ENCODE data around the gene HVCN1. TPM values are rescaled to one million over a fixed set of nuclear protein-coding genes. Genes with fewer than 3 reads are reported as not detected.
A peak's percentile ranks its signal among the peaks of the same experiment; 100 is the strongest.

HVCN1 gene
- total RNA-seq, 2 experiments from 2014 or later = 3.9 to 4.1 TPM

DNA sequence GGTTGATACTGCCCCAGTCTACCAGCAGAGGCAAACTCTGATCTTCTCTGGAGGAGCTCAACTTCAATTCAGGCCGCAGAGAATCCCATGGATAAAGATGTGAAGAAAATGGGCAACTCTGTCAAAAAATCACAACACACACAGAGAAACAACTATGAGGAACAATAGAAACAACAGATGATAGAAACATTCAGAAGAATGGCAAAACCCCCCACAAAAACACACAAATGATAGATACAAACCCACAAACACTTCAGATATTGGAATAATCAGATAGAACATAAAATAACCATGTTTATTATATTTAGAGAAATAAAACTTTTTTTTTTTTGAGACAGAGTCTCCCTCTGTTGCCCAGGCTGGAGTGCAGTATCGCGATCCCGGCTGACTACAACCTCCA, 20.0 kb upstream of the HVCN1 start:
- POLR2A ChIA-PET = interaction anchor here (0.7 kb wide), 2 partner anchors 19 to 1691 kb away, joined by 3 read pairs; no protein-coding TSS in a partner anchor
- TF ChIP-seq, protein P1, sequence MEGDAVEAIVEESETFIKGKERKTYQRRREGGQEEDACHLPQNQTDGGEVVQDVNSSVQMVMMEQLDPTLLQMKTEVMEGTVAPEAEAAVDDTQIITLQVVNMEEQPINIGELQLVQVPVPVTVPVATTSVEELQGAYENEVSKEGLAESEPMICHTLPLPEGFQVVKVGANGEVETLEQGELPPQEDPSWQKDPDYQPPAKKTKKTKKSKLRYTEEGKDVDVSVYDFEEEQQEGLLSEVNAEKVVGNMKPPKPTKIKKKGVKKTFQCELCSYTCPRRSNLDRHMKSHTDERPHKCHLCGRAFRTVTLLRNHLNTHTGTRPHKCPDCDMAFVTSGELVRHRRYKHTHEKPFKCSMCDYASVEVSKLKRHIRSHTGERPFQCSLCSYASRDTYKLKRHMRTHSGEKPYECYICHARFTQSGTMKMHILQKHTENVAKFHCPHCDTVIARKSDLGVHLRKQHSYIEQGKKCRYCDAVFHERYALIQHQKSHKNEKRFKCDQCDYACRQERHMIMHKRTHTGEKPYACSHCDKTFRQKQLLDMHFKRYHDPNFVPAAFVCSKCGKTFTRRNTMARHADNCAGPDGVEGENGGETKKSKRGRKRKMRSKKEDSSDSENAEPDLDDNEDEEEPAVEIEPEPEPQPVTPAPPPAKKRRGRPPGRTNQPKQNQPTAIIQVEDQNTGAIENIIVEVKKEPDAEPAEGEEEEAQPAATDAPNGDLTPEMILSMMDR (IDR thresholded peaks at IDR 0.05) = no peak

DNA sequence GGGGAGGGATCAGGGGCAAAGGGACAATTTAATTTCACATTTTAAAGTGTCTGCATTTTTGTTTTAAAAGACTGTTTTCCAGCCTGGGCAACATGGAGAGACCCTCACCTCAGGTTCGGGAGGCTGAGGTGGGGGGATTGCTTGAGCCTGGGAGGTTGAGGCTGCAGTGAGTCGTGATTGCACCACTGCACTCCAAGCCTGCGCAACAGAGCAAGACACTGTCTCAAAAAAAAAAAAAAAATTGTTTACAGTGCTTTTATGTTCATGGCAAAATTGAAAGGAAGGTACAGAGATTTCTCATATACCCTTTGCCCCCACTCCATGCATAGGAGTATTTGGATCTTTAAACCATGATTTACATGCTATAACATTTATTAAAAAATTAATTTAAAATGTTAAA, 16.4 kb upstream of the HVCN1 start:
- Mint-ChIP-seq H3K4me3 (no peak overlapping the region), H3K27me3 (no peaks in the 10 kb centered on the region), H3K36me3 (ENCODE audit: low read depth) (no peaks in the 10 kb centered on the region), H3K27ac (no peak overlapping the region), H3K9me3 (no peaks in the 10 kb centered on the region), H3K4me1 (ENCODE audit: low read depth) (peaks cover 5% of the 10 kb centered on the region)
- H3K27me3 ChIP-seq (ENCODE audit: control insufficient read depth in 1 of 2, insufficient read depth in 2 of 2, low read length in 2 of 2) = no peaks in the 10 kb centered on the region
- DNase-seq (no peak), ATAC-seq (ENCODE audit: poor library complexity) (no peak)
- no peaks in the 10 kb centered on the region for H3K4me1 ChIP-seq (ENCODE audit: insufficient read depth, low read length)
- POLR2A ChIA-PET = interaction anchor here (0.8 to 2.2 kb wide), 4 partner anchors 11 to 237 kb away, joined by 3 to 8 read pairs (median 4); partner anchors contain the start of genes FAM216A and GPN3
- CTCF ChIA-PET = interaction anchor here (1.0 to 1.3 kb wide), 4 partner anchors 26 to 255 kb away, joined by 3 to 4 read pairs (median 3); partner anchors contain the start of gene ARPC3
- no peak overlapping the region for H3K27ac ChIP-seq (ENCODE audit: low read depth in 1 of 2, low read length in 2 of 2)
- no peak overlapping the region for H3K4me3 ChIP-seq (ENCODE audit: low read length)
- TF ChIP-seq, protein P1 (IDR thresholded peaks at IDR 0.05) = no peak
- no peaks in the 10 kb centered on the region for H3K9me3 ChIP-seq (ENCODE audit: control insufficient read depth in 1 of 2, insufficient read depth in 1 of 2, low read length in 2 of 2)
- no peaks in the 10 kb centered on the region for H3K36me3 ChIP-seq (ENCODE audit: insufficient read depth, low read length)
- intact Hi-C loops (cut with DNase I, micrococcal nuclease) = loop anchor here in 1 of 2 experiments (10.0 kb wide), 1 partner anchor 129 kb away; no protein-coding TSS in a partner anchor

More for the DNA sequence above, 20.0 kb upstream of the HVCN1 start:
- no peaks in the 10 kb centered on the region for H3K36me3 ChIP-seq (ENCODE audit: insufficient read depth, low read length)
- peaks cover 5% of the 10 kb centered on the region for H3K4me1 Mint-ChIP-seq (ENCODE audit: low read depth)
- no peak for DNase-seq
- no peaks in the 10 kb centered on the region for H3K27me3 ChIP-seq (ENCODE audit: control insufficient read depth in 1 of 2, insufficient read depth in 2 of 2, low read length in 2 of 2)
- H3K4me1 ChIP-seq (ENCODE audit: insufficient read depth, low read length) = no peaks in the 10 kb centered on the region
- no peak overlapping the region for H3K4me3 Mint-ChIP-seq
- no peaks in the 10 kb centered on the region for H3K9me3 Mint-ChIP-seq
- CTCF ChIA-PET = no interaction called here
- H3K27me3 Mint-ChIP-seq = no peaks in the 10 kb centered on the region
- no peak overlapping the region for H3K27ac Mint-ChIP-seq
- no peaks in the 10 kb centered on the region for H3K36me3 Mint-ChIP-seq (ENCODE audit: low read depth)
- H3K4me3 ChIP-seq (ENCODE audit: low read length) = no peak overlapping the region
- H3K27ac ChIP-seq (ENCODE audit: low read depth in 1 of 2, low read length in 2 of 2) = no peak overlapping the region
- intact Hi-C loops (cut with DNase I, micrococcal nuclease) = loop anchor here in 1 of 2 experiments (10.0 kb wide), 1 partner anchor 126 kb away; no protein-coding TSS in a partner anchor
- ATAC-seq (ENCODE audit: poor library complexity) = no peak
- no peaks in the 10 kb centered on the region for H3K9me3 ChIP-seq (ENCODE audit: control insufficient read depth in 1 of 2, insufficient read depth in 1 of 2, low read length in 2 of 2)

DNA sequence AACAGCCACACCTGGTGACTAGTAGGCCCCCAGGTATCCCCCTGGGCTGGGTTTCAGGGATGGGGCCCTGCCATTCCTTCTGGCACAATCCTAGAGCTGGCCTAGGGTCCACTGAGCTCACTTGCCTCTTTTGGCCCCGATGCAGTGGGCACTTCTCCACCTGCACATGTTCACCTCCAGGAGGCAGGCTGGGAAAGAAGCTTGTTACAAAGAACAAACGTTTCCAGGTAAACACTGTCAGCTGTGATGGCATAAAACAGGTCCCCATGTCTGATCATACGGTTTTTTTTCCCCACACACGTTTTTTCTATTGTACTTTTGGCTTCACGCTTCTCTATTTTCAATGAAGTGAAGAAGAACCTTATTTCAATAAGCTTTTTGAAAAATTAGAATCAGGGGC, 15.8 kb upstream of the HVCN1 start:
- H3K27ac ChIP-seq (ENCODE audit: low read depth in 1 of 2, low read length in 2 of 2) = no peak overlapping the region
- H3K4me3 ChIP-seq (ENCODE audit: low read length) = no peak overlapping the region
- TF ChIP-seq, protein P1 (IDR thresholded peaks at IDR 0.05) = no peak
- H3K4me3 Mint-ChIP-seq = no peak overlapping the region
- no peaks in the 10 kb centered on the region for H3K36me3 ChIP-seq (ENCODE audit: insufficient read depth, low read length)
- H3K9me3 Mint-ChIP-seq = no peaks in the 10 kb centered on the region
- H3K27me3 ChIP-seq (ENCODE audit: control insufficient read depth in 1 of 2, insufficient read depth in 2 of 2, low read length in 2 of 2) = no peaks in the 10 kb centered on the region
- no peaks in the 10 kb centered on the region for H3K27me3 Mint-ChIP-seq
- peaks cover 5% of the 10 kb centered on the region for H3K4me1 Mint-ChIP-seq (ENCODE audit: low read depth)
- POLR2A ChIA-PET = interaction anchor here (0.5 to 2.2 kb wide), 5 partner anchors 15 to 255 kb away, joined by 3 to 8 read pairs (median 4); partner anchors contain the start of genes ARPC3, FAM216A and GPN3
- H3K9me3 ChIP-seq (ENCODE audit: control insufficient read depth in 1 of 2, insufficient read depth in 1 of 2, low read length in 2 of 2) = no peaks in the 10 kb centered on the region
- no peaks in the 10 kb centered on the region for H3K36me3 Mint-ChIP-seq (ENCODE audit: low read depth)
- H3K27ac Mint-ChIP-seq = no peak overlapping the region
- no peaks in the 10 kb centered on the region for H3K4me1 ChIP-seq (ENCODE audit: insufficient read depth, low read length)
- intact Hi-C loops (cut with DNase I, micrococcal nuclease) = loop anchor here (5.0 to 10.0 kb wide), 2 partner anchors 123 to 130 kb away; no protein-coding TSS in a partner anchor
- peak in 3 of 14 experiments; percentile 24 to 49 (median 44) for DNase-seq
- CTCF ChIA-PET = interaction anchor here (1.0 to 1.3 kb wide), 4 partner anchors 26 to 254 kb away, joined by 3 to 4 read pairs (median 3); partner anchors contain the start of gene ARPC3
- ATAC-seq (ENCODE audit: poor library complexity) = peak; percentile 62
